GM19397 (cell line): ENCODE measurements around the gene B3GALNT2.
A peak's percentile ranks its signal among the peaks of the same experiment; 100 is the strongest.

Experiments used
- ATAC-seq: cut with Tn5 transposase; IDR thresholded peaks from one replicate; pipeline ENCODE4 v1.9.1; 2021; ENCODE audit warnings: mild to moderate bottlenecking, moderate library complexity; ENCODE audit not compliant: unreplicated experiment

Gene B3GALNT2

GRCh38 chr1:235455823-235456222, 48.4 kb downstream of the B3GALNT2 start:
- ATAC-seq = no peak

DNA sequence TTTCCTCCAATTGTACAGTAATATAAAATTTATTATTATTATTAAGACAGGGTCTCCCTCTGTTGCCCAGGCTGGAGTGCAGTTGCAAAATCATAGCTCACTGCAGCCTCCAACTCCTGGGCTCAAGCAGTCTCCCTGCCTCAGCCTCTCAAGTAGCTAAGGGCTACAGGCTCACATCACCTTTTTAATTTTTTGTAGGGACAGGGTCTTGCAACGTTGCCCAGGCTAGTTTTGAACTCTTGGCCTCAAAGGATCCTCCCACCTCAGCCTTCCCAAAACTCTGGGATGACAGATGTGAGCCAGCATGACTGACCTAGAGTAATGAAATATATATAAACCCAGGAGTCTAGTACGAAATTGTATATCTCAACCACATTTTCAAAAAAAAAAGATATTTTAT, 49.2 kb downstream of the B3GALNT2 start:
- ATAC-seq = no peak

DNA sequence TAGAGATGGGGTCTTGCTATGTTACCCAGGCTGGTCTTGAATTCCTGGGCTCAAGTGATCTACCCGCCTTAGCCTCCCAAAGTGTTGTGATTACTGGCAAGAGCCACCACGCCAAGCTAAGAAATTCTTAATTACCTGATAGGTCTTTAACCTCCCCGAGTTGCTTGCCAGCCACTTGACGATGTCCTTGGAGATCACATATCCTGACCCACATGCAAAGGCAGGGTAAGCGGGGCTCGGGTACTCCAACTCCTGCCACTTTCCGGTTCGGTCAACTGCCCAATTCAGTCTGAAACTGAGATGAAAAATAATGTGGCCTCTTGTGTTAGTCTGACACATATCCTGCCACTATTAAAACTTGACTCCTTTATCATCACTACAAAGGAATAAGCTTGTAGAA, 50.2 kb downstream of the B3GALNT2 start:
- ATAC-seq = no peak

GRCh38 chr1:235450886-235451483, 53.3 kb downstream of the B3GALNT2 start:
- no peak for ATAC-seq

GRCh38 chr1:235450433-235450832, 53.8 kb downstream of the B3GALNT2 start:
- no peak for ATAC-seq

- ATAC-seq = no peak
Measured at GRCh38 chr1:235448616-235449015, 55.6 kb downstream of the B3GALNT2 start.

- no peak for ATAC-seq
Measured at GRCh38 chr1:235442788-235443429, 61.3 kb downstream of the B3GALNT2 start.

DNA sequence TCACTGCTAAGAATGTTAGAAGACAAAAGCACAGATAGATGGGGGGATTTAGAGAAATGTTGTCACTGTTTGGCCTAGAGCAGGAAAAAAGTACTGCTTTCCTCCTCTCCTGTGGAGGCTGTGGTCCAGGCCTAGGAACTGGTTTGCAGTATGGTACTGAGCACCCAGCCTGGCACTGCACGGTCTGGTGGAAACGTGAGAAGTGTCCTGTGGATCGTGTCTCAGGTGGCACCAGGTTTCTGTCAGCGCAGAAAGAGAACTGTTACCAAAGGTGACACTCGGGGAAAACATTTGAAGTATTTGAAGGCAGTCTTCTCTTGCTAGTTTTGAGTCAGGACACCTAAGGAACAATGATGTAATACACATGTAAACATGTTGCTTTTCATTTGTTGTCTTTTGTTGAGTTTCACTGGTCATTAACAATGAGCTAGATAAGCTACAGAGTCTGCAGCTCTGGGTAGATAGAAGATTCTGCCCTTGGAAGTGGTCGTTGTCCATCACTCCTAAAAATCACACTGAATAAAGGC, 63.0 kb downstream of the B3GALNT2 start:
- ATAC-seq = no peak

GRCh38 chr1:235434001-235434400, 70.3 kb downstream of the B3GALNT2 start:
- no peak for ATAC-seq

DNA sequence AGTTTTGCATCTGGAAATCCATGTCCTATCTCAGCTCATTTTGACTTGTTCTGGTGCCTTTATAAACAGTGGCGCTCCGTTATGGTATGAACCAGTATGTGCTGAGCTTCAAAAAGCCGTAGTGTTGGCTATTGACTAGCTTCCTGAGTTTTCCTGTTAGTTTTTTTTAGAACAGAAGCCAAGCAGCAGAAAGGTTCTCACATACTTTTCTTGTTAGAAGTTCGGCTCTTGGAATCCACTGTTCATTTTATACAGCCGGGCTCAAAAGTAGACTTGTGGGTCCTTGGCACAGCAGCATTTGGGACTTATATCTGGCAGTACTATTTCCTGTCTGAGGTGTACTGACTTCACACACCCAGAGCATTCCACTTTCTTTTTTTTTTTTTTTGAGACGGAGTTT, 73.3 kb downstream of the B3GALNT2 start:
- ATAC-seq = no peak

DNA sequence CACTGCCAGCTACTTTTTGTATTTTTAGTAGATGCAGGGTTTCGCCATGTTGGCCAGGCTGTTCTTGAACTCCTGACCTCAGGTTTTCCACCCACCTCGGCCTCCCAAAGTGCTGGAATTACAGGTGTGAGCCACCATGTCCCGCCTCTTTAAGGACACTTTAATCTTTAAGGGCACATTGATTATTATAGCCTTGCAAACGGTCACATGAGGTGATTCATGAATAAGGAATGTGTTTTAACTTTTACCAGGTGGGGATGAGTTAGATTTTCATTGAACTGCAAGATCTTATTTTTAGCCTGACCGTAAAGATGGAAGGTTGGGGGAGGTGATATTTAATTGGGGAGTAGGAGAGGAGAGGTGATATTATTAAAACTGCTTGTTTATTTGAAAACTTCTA, 75.1 kb downstream of the B3GALNT2 start:
- no peak for ATAC-seq

GRCh38 chr1:235427447-235427846, 76.8 kb downstream of the B3GALNT2 start:
- ATAC-seq = no peak

GRCh38 chr1:235426680-235427079, 77.6 kb downstream of the B3GALNT2 start:
- no peak for ATAC-seq

DNA sequence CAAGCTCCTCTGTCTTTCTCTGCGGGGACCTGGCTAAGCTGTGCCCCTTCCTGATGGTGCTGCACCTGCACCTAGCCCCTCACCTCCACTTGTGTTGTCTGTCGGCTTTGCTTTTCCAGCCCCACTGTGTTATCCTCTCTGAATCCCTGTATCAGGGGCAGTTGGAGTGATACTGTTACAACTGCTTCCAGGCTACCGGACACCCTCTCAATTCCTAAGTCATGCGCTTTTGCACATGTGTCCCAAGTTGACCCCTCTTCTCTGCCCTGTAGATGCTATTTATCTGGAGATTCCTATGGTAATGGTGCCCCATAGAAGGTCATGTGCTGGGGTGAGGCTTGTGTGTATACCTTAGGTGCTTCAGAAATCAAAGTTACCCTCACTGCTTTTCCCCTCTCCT, 78.1 kb downstream of the B3GALNT2 start:
- ATAC-seq = no peak

DNA sequence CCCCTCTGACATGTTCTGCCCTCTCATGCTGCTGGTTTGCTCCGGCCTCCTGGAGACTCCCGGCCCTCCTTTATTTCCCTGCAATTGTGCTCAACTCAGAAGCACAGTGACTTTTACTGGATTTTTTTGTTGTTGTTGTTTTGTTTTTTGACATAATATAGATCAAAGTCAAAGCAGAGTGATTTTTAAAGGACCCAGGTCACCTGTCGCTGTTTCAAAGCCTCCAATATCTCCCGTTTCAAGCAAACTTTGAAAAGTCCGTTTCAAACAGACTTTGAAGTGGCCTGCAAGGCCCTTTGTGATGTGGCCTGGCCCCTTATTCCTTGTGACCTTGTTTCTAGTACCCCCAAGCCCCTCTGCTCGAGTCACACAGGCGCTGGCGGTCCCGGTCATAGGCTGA, 78.9 kb downstream of the B3GALNT2 start:
- no peak for ATAC-seq

- ATAC-seq = no peak
Measured at GRCh38 chr1:235424092-235424491, 80.2 kb downstream of the B3GALNT2 start.

GRCh38 chr1:235423214-235423652, 81.0 kb downstream of the B3GALNT2 start:
- peak; percentile 65 for ATAC-seq

GRCh38 chr1:235421751-235422150, 82.5 kb downstream of the B3GALNT2 start:
- ATAC-seq = no peak

DNA sequence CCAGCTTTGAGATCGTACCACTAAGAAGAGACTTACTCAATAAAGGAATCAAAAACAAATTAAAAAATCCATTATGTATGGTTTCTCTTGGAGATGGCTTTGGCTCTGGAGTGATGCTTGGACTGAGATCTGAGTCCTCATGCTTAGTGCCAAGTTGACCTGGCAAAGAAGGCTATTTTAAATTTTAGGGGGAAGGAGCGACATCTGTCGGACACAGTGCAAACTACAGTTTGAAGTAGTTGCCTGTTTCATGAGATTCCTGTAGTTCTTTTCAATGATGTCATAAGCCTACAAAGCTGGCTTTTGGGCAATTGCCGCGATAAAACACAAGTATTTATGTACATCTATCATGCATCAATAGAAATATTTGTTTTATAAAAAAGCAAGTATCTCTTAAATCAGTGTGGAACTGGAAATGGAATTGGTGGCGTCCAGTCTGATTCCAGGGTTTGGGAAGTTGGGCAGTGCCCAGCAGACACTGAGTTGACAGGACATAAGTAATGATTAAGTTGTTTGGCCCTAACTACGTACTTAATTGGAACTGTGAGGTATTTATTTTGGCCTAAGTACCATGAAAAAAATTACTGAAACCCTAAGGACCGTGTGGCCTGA, 87.1 kb downstream of the B3GALNT2 start:
- no peak for ATAC-seq

DNA sequence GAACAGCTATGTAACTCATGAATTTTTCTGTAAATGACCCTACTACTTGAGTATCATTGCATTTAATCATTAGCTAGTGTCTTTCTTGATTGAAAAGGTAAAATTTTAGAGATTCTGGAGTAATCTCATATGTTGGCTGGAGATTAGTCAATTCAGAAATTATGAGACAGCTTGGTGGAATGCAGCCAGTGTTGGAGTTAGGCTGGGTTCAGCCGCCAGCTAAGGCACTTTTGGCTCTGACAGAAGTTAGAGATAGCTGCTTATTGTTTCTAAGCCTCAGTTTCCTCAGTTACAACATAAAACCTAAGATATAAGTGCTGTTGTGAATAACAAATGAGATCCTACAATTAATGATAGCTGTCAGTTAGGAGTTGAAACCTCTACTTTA, 87.6 kb downstream of the B3GALNT2 start:
- ATAC-seq = no peak

DNA sequence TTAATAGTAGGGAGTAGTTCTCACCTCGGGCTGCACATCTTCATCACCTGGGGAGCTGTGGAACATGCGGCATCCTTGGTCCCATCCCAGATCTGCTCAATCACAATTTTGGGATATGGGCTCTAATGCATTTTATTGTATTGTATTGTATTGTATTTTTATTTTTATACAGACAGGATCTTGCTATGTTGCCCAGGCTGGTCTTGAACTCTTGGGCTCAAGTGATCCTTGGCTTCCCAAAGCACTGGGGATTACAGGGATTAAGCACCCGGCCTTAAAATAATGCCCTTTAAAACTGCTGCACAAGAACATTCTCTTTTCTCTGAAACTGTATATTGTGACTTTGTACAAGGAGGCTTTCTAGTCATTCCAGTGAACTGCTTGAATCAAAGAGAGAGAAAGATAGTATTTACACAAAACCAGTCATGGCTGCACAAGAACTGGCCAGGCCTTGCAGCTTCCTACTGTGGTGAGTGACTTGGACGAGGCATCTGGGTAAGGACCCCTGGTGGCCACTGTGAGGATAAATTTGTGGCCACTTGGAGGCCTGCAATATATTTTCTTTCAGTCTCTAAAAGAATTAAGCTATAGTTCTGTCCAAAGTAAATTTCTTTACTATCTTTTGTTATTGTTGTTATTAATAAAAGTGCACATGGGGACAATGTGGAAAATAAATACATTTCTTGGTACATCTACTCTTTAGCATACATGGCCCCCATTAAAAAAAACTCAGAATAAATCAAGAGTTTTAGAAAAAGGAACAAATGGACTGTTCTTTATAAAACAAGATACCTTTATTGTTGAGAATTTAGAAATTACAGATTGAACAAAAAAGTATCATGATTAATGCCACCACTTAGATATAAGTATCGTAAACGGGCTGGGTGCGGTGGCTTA, 89.0 kb downstream of the B3GALNT2 start:
- ATAC-seq = peak; percentile 50
